ENCODE measurements around the gene FAM227A.
"Not testable (repeated sequence)": the region's sequence is repeated elsewhere in the genome, so short reads cannot be mapped to it uniquely, and the experiment has no call there.

Gene FAM227A

DNA sequence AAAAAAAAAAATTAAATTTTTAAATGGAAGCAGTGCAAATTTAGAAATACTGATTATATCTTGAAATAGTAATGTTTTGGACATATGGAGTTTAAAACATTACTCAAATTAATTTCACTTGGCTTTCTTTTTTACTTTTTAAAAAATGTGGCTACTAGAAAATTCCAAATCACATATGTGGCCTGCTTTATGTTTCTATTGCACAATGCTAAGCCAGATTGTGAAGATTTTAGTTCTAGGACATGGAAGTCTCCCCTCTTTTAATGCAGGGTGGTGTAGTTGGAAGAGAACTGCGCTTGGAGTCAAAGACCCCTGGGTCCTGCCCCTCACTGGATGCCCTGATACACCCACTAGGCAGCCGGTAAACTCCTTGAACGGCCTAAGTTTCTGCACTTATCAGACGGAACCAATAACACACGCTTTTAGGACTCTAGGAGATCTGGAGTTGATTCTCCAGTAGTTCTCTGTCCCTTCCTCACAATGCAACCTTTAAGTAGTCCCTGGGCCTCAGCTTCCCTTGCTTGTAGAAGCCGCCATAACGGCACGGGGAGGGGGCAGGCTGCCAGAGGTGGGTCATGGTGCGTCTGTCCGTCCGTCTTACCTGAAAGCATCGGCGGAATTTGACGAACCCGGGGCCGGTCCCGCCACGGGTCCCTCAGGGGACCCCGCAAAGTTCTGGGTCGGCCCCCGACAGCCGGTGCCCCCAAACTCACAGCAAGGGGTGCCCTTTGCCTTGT, 505 bp downstream of the FAM227A start:
- Histone ChIP-seq H3K36me3 (ENCODE audit: control insufficient read depth, insufficient read depth, low read length) (no peaks in the 10 kb centered on the region), H3K4me3 (ENCODE audit: low read depth, low read length) (peak overlapping the region; percentile 78), H3K4me1 (ENCODE audit: control insufficient read depth, insufficient read depth, low read length) (0 out of 2 replicates have a peak, but pooled peaks cover 5% of the 10 kb centered on the region), H3K9me3 (ENCODE audit: control insufficient read depth, insufficient read depth, low read length) (no peaks in the 10 kb centered on the region), H3K9ac (ENCODE audit: low read depth, low read length) (peak overlapping the region; percentile 97), H3K27ac (ENCODE audit: low read depth, low read length) (peak overlapping the region; percentile 96), H3K27me3 (ENCODE audit: control insufficient read depth, insufficient read depth, low read length) (no peaks in the 10 kb centered on the region)

GRCh38 chr22:38653741-38654140, 2.5 kb downstream of the FAM227A start:
- no peak overlapping the region for H3K4me3 ChIP-seq (ENCODE audit: low read depth, low read length)
- H3K9me3 ChIP-seq (ENCODE audit: control insufficient read depth, insufficient read depth, low read length): no peaks in the 10 kb centered on the region
- H3K4me1 ChIP-seq (ENCODE audit: control insufficient read depth, insufficient read depth, low read length): 0 out of 2 replicates have a peak, but pooled peaks cover 5% of the 10 kb centered on the region
- no peak overlapping the region for H3K27ac ChIP-seq (ENCODE audit: low read depth, low read length)
- H3K27me3 ChIP-seq (ENCODE audit: control insufficient read depth, insufficient read depth, low read length): no peaks in the 10 kb centered on the region
- H3K36me3 ChIP-seq (ENCODE audit: control insufficient read depth, insufficient read depth, low read length): no peaks in the 10 kb centered on the region; the same call in 1 of the 2 replicates
- H3K9ac ChIP-seq (ENCODE audit: low read depth, low read length): no peak overlapping the region

DNA sequence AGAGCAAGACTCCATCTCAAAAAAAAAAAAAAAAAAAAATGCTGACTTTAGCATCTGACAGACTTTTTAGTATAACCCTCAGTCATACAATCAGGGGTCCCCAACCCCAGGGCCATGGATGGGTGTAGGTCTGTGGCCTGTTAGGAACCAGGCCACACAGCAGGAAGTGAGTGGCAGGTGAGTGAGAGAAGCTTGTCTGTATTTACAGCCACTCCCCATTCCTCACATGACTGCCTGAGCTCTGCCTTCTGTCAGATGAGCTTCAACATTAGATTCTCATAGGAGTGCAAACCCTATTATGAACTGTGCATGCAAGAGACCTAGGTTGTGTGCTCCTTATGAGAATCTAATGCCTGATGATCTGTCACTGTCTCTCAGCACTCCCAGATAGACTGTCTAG, 3.3 kb downstream of the FAM227A start:
- Histone ChIP-seq H3K9me3 (ENCODE audit: control insufficient read depth, insufficient read depth, low read length) (no peaks in the 10 kb centered on the region), H3K27me3 (ENCODE audit: control insufficient read depth, insufficient read depth, low read length) (no peaks in the 10 kb centered on the region), H3K36me3 (ENCODE audit: control insufficient read depth, insufficient read depth, low read length) (no peaks in the 10 kb centered on the region; the same call in 1 of the 2 replicates), H3K4me3 (ENCODE audit: low read depth, low read length) (no peak overlapping the region), H3K9ac (ENCODE audit: low read depth, low read length) (no peak overlapping the region), H3K27ac (ENCODE audit: low read depth, low read length) (no peak overlapping the region), H3K4me1 (ENCODE audit: control insufficient read depth, insufficient read depth, low read length) (0 out of 2 replicates have a peak, but pooled peaks cover 5% of the 10 kb centered on the region)

- Histone ChIP-seq H3K4me1 (ENCODE audit: control insufficient read depth, insufficient read depth, low read length) (no peaks in the 10 kb centered on the region), H3K27ac (ENCODE audit: low read depth, low read length) (no peak overlapping the region), H3K9ac (ENCODE audit: low read depth, low read length) (no peak overlapping the region), H3K4me3 (ENCODE audit: low read depth, low read length) (no peak overlapping the region), H3K27me3 (ENCODE audit: control insufficient read depth, insufficient read depth, low read length) (no peaks in the 10 kb centered on the region), H3K36me3 (ENCODE audit: control insufficient read depth, insufficient read depth, low read length) (no peaks in the 10 kb centered on the region; the same call in 1 of the 2 replicates), H3K9me3 (ENCODE audit: control insufficient read depth, insufficient read depth, low read length) (no peaks in the 10 kb centered on the region)
Observed at GRCh38 chr22:38649841-38650522, 6.2 kb downstream of the FAM227A start.

- H3K9ac ChIP-seq (ENCODE audit: low read depth, low read length): no peak overlapping the region
- no peaks in the 10 kb centered on the region for H3K9me3 ChIP-seq (ENCODE audit: control insufficient read depth, insufficient read depth, low read length)
- no peak overlapping the region for H3K27ac ChIP-seq (ENCODE audit: low read depth, low read length)
- no peak overlapping the region for H3K4me3 ChIP-seq (ENCODE audit: low read depth, low read length)
- peaks cover 4% of the 10 kb centered on the region for H3K36me3 ChIP-seq (ENCODE audit: control insufficient read depth, insufficient read depth, low read length)
- no peaks in the 10 kb centered on the region for H3K27me3 ChIP-seq (ENCODE audit: control insufficient read depth, insufficient read depth, low read length)
- no peaks in the 10 kb centered on the region for H3K4me1 ChIP-seq (ENCODE audit: control insufficient read depth, insufficient read depth, low read length)
Observed at GRCh38 chr22:38645430-38645829, 10.8 kb downstream of the FAM227A start.

DNA sequence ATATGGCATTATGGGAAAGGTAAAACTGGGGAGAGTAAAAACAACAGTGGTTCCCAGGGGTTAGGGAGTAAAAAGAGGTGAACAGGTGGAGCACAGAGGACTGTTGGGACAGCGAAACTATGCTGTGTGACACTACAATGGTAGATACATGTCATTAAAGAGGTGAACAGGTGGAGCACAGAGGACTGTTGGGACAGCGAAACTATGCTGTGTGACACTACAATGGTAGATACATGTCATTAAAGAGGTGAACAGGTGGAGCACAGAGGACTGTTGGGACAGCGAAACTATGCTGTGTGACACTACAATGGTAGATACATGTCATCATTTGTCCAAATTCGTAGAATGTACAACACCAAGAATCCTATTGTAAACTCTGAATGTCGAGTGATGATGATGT, 11.9 kb downstream of the FAM227A start:
- H3K27ac ChIP-seq (ENCODE audit: low read depth, low read length); H3K4me3 ChIP-seq (ENCODE audit: low read depth, low read length); H3K9ac ChIP-seq (ENCODE audit: low read depth, low read length); H3K36me3 ChIP-seq (ENCODE audit: control insufficient read depth, insufficient read depth, low read length); H3K27me3 ChIP-seq (ENCODE audit: control insufficient read depth, insufficient read depth, low read length); H3K4me1 ChIP-seq (ENCODE audit: control insufficient read depth, insufficient read depth, low read length); H3K9me3 ChIP-seq (ENCODE audit: control insufficient read depth, insufficient read depth, low read length): not testable (repeated sequence)

GRCh38 chr22:38641476-38642040, 14.6 kb downstream of the FAM227A start:
- no peaks in the 10 kb centered on the region for H3K4me1 ChIP-seq (ENCODE audit: control insufficient read depth, insufficient read depth, low read length)
- no peaks in the 10 kb centered on the region for H3K27me3 ChIP-seq (ENCODE audit: control insufficient read depth, insufficient read depth, low read length)
- no peak overlapping the region for H3K27ac ChIP-seq (ENCODE audit: low read depth, low read length)
- H3K9ac ChIP-seq (ENCODE audit: low read depth, low read length): no peak overlapping the region
- H3K36me3 ChIP-seq (ENCODE audit: control insufficient read depth, insufficient read depth, low read length): peaks cover 11% of the 10 kb centered on the region
- H3K9me3 ChIP-seq (ENCODE audit: control insufficient read depth, insufficient read depth, low read length): no peaks in the 10 kb centered on the region
- no peak overlapping the region for H3K4me3 ChIP-seq (ENCODE audit: low read depth, low read length)

GRCh38 chr22:38638728-38639127, 17.5 kb downstream of the FAM227A start:
- Histone ChIP-seq H3K36me3 (ENCODE audit: control insufficient read depth, insufficient read depth, low read length) (peaks cover 25% of the 10 kb centered on the region), H3K9me3 (ENCODE audit: control insufficient read depth, insufficient read depth, low read length) (no peaks in the 10 kb centered on the region), H3K27ac (ENCODE audit: low read depth, low read length) (no peak overlapping the region), H3K4me3 (ENCODE audit: low read depth, low read length) (no peak overlapping the region), H3K9ac (ENCODE audit: low read depth, low read length) (no peak overlapping the region), H3K27me3 (ENCODE audit: control insufficient read depth, insufficient read depth, low read length) (no peaks in the 10 kb centered on the region), H3K4me1 (ENCODE audit: control insufficient read depth, insufficient read depth, low read length) (no peaks in the 10 kb centered on the region)

DNA sequence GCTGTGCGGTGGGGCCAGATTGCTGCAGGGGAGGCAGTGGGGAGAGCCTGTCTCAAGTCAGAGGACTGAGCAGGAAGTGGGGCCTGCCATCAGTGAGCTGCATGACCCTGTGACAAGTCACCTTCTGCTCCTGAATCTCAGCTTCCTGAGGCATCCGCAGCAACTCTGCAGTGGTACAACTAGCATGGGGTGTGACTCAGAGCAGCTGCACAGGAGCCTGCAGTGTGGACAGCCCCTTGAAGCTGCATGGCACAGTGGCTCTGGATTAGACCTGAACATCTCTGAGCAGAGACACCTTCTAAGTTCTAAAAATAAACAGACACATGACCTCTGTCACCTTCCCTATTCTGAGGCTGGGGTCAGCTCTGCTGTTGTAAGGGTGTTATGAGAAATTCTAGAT, 18.0 kb downstream of the FAM227A start:
- Histone ChIP-seq H3K27me3 (ENCODE audit: control insufficient read depth, insufficient read depth, low read length) (no peaks in the 10 kb centered on the region), H3K9ac (ENCODE audit: low read depth, low read length) (no peak overlapping the region), H3K36me3 (ENCODE audit: control insufficient read depth, insufficient read depth, low read length) (peaks cover 25% of the 10 kb centered on the region), H3K9me3 (ENCODE audit: control insufficient read depth, insufficient read depth, low read length) (no peaks in the 10 kb centered on the region), H3K4me1 (ENCODE audit: control insufficient read depth, insufficient read depth, low read length) (no peaks in the 10 kb centered on the region), H3K27ac (ENCODE audit: low read depth, low read length) (no peak overlapping the region), H3K4me3 (ENCODE audit: low read depth, low read length) (no peak overlapping the region)

GRCh38 chr22:38632528-38632927, 23.7 kb downstream of the FAM227A start:
- no peaks in the 10 kb centered on the region for H3K4me1 ChIP-seq (ENCODE audit: control insufficient read depth, insufficient read depth, low read length)
- H3K27me3 ChIP-seq (ENCODE audit: control insufficient read depth, insufficient read depth, low read length): no peaks in the 10 kb centered on the region
- H3K27ac ChIP-seq (ENCODE audit: low read depth, low read length): no peak overlapping the region
- H3K4me3 ChIP-seq (ENCODE audit: low read depth, low read length): no peak overlapping the region
- no peak overlapping the region for H3K9ac ChIP-seq (ENCODE audit: low read depth, low read length)
- peaks cover 23% of the 10 kb centered on the region for H3K36me3 ChIP-seq (ENCODE audit: control insufficient read depth, insufficient read depth, low read length)
- H3K9me3 ChIP-seq (ENCODE audit: control insufficient read depth, insufficient read depth, low read length): no peaks in the 10 kb centered on the region

DNA sequence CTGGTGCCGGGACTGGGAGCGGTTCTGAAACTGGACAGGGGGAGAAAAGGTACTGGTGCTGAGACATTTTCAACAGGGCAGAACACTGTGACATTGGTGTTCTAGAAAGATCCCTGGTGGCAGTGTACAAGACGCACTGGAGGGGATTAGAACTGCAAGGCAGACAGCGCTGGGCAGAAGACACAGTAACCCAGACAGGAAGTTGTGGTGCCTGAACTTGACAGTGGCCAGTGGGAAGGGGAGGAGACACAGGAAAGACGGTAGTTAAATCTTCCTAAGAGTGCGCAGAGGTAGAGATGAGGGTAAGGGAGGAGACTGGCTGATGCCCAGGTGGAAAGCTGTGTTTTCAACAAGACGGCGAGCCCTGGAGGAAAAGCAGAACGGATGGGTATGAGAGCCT, 24.5 kb downstream of the FAM227A start:
- Histone ChIP-seq H3K36me3 (ENCODE audit: control insufficient read depth, insufficient read depth, low read length) (peaks cover 23% of the 10 kb centered on the region), H3K27me3 (ENCODE audit: control insufficient read depth, insufficient read depth, low read length) (no peaks in the 10 kb centered on the region)

More for the DNA sequence above, 24.5 kb downstream of the FAM227A start:
- Histone ChIP-seq H3K9ac (ENCODE audit: low read depth, low read length) (no peak overlapping the region), H3K4me3 (ENCODE audit: low read depth, low read length) (no peak overlapping the region), H3K4me1 (ENCODE audit: control insufficient read depth, insufficient read depth, low read length) (no peaks in the 10 kb centered on the region), H3K27ac (ENCODE audit: low read depth, low read length) (no peak overlapping the region), H3K9me3 (ENCODE audit: control insufficient read depth, insufficient read depth, low read length) (no peaks in the 10 kb centered on the region)

Data from HUES48 (cell line).